GM23338 (cell line): ENCODE measurements around the gene IFI35. TPM values are rescaled to one million over a fixed set of nuclear protein-coding genes. Genes with fewer than 3 reads are reported as not detected.
A peak's percentile ranks its signal among the peaks of the same experiment; 100 is the strongest.

Source experiments
- ATAC-seq: fragments of 200-7000 bp; cut with Tn5 transposase; 3 replicates; pipeline ENCODE4 v1.9.1; 2020
- DNase-seq: peaks from one replicate; pipeline ENCODE4 v3.0.0-alpha.2; 2015; ENCODE audit warnings: low spot score
- H2AFZ ChIP-seq: fragments of 200-600 bp; sonication (generic); 2 replicates; pipeline ENCODE4 v1.8.0; 2016; ENCODE audit warnings: antibody characterized with exemption, mild to moderate bottlenecking, moderate library complexity
- H3F3A ChIP-seq: fragments of 200-600 bp; sonication (generic); replicated peaks from 2 replicates; pipeline ENCODE4 v1.8.0; 2017; ENCODE audit warnings: antibody characterized with exemption, mixed run types, low read depth
- H3K27ac ChIP-seq: fragments of 200-600 bp; sonication (generic); 2 replicates; pipeline ENCODE4 v1.6.1; 2016; ENCODE audit warnings: low read depth
- H3K27me3 ChIP-seq: fragments of 200-600 bp; sonication (generic); 2 replicates; pipeline ENCODE4 v1.8.0; 2016; ENCODE audit warnings: mild to moderate bottlenecking, mixed run types, moderate library complexity; ENCODE audit not compliant: insufficient read depth
- H3K36me3 ChIP-seq: fragments of 200-600 bp; sonication (generic); 2 replicates; pipeline ENCODE4 v1.8.0; 2016; ENCODE audit warnings: mild to moderate bottlenecking; ENCODE audit not compliant: insufficient read depth
- H3K4me1 ChIP-seq: fragments of 200-600 bp; sonication (generic); 2 replicates; pipeline ENCODE4 v1.8.0; 2016; ENCODE audit warnings: mild to moderate bottlenecking, moderate library complexity; ENCODE audit not compliant: insufficient read depth
- H3K4me2 ChIP-seq: fragments of 200-600 bp; sonication (generic); 2 replicates; pipeline ENCODE4 v1.7.1; 2017; ENCODE audit warnings: mixed run types
- H3K4me3 ChIP-seq: fragments of 200-600 bp; sonication (generic); 2 replicates; pipeline ENCODE4 v1.6.1; 2016; ENCODE audit warnings: mixed run types
- H3K79me2 ChIP-seq: fragments of 200-600 bp; sonication (generic); replicated peaks from 2 replicates; pipeline ENCODE4 v1.8.0; 2017; ENCODE audit warnings: mild to moderate bottlenecking; ENCODE audit not compliant: insufficient read depth
- H3K9me2 ChIP-seq: fragments of 200-600 bp; sonication (generic); 2 replicates; pipeline ENCODE4 v1.8.0; 2017; ENCODE audit not compliant: insufficient read depth
- H4K20me1 ChIP-seq: fragments of 200-600 bp; sonication (generic); replicated peaks from 2 replicates; pipeline ENCODE4 v1.8.0; 2017; ENCODE audit warnings: mild to moderate bottlenecking; ENCODE audit not compliant: insufficient read depth
- H3K27ac Mint-ChIP-seq: 2 replicates; pipeline ENCODE4 v1.8.0; 2020; ENCODE audit warnings: inconsistent platforms, mild to moderate bottlenecking, moderate library complexity, mixed read lengths
- H3K27me3 Mint-ChIP-seq: 3 replicates; pipeline ENCODE4 v1.8.0; 2022; ENCODE audit warnings: low read depth, mild to moderate bottlenecking, moderate library complexity, mixed read lengths, inconsistent platforms; ENCODE audit not compliant: insufficient read depth, poor library complexity
- H3K36me3 Mint-ChIP-seq: 3 replicates; pipeline ENCODE4 v1.8.0; 2021; ENCODE audit warnings: low read depth, mild to moderate bottlenecking, inconsistent platforms, moderate library complexity, mixed read lengths
- H3K4me1 Mint-ChIP-seq: 3 replicates; pipeline ENCODE4 v1.8.0; 2020; ENCODE audit warnings: mild to moderate bottlenecking, inconsistent platforms, mixed read lengths
- H3K4me3 Mint-ChIP-seq: 3 replicates; pipeline ENCODE4 v1.8.0; 2021; ENCODE audit warnings: moderate library complexity, mild to moderate bottlenecking, inconsistent platforms, mixed read lengths
- H3K9me3 Mint-ChIP-seq: 3 replicates; pipeline ENCODE4 v1.8.0; 2020; ENCODE audit warnings: moderate library complexity, mild to moderate bottlenecking, inconsistent platforms, mixed read lengths
- CREB1 ChIP-seq: fragments of 250-450 bp; sonication (Bioruptor Pico); IDR thresholded peaks from 2 replicates; pipeline ENCODE4 v1.5.0; 2020; ENCODE audit warnings: low read depth, mild to moderate bottlenecking, moderate library complexity
- CTCF ChIP-seq, 2 experiments: fragments of 200-600 bp in 1 of 2; sonication (generic) in 1 of 2; conservative IDR thresholded peaks; 2 replicates each; pipeline versions ENCODE4 v1.5.1 to v1.6.1; 2016 to 2017; ENCODE audit warnings: antibody characterized with exemption in 2 of 2, low read depth in 2 of 2, mild to moderate bottlenecking in 2 of 2, moderate library complexity in 1 of 2
- ETS1 ChIP-seq: IDR thresholded peaks from 2 replicates; pipeline ENCODE4 v1.6.1; 2016; ENCODE audit warnings: antibody characterized with exemption
- EZH2 ChIP-seq: fragments of 200-600 bp; sonication (generic); IDR thresholded peaks from one replicate; pipeline ENCODE4 v1.8.0; 2017; ENCODE audit warnings: antibody characterized with exemption, mild to moderate bottlenecking, low read depth; ENCODE audit not compliant: unreplicated experiment
- EZH2phosphoT487 ChIP-seq: fragments of 200-600 bp; sonication (generic); IDR thresholded peaks from one replicate; pipeline ENCODE4 v1.8.1; 2018; ENCODE audit warnings: antibody characterized with exemption; ENCODE audit not compliant: unreplicated experiment
- JUNB ChIP-seq: IDR thresholded peaks from one replicate; pipeline ENCODE4 v1.6.1; 2016; ENCODE audit warnings: antibody characterized with exemption; ENCODE audit not compliant: unreplicated experiment
- NANOG ChIP-seq: IDR thresholded peaks from 2 replicates; pipeline ENCODE4 v1.6.1; 2016; ENCODE audit warnings: antibody characterized with exemption, borderline replicate concordance
- POLR2AphosphoS5 ChIP-seq: IDR thresholded peaks from 2 replicates; pipeline ENCODE4 v1.6.1; 2016; ENCODE audit warnings: antibody characterized with exemption, low read depth
- REST ChIP-seq: IDR thresholded peaks from one replicate; pipeline ENCODE4 v1.6.1; 2018; ENCODE audit warnings: antibody characterized with exemption; ENCODE audit not compliant: unreplicated experiment
- STAT1 ChIP-seq: IDR thresholded peaks from one replicate; pipeline ENCODE4 v1.6.1; 2016; ENCODE audit warnings: antibody characterized with exemption; ENCODE audit not compliant: unreplicated experiment
- ZNF462 ChIP-seq: fragments of 250-450 bp; sonication (Bioruptor Pico); IDR thresholded peaks from 2 replicates; pipeline ENCODE4 v1.5.0; 2020; ENCODE audit warnings: mild to moderate bottlenecking, moderate library complexity
- polyA plus RNA-seq: library from polyadenylated mRNA; unstranded; fragments of >200 nt; fragmentation: Nextera tagmentation; extraction: Ambion mirVana; gene quantifications from 2 replicates; pipeline ENCODE4 v1.2.1, GENCODE V29; 2016
- total RNA-seq: library from RNA; depleted of rRNA; stranded (reverse); fragments of >200 nt; shearing (Covaris generic); gene quantifications from 2 replicates; pipeline ENCODE4 v1.2.3, GENCODE V29; 2014

Gene IFI35
- total and polyA plus RNA-seq, 2 experiments from 2014 or later: 1.8 to 2.3 TPM

- H3K4me1 ChIP-seq: peaks cover 28% of the 10 kb centered on the region
Observed at GRCh38 chr17:43018932-43019331, 12.3 kb downstream of the IFI35 start.

More at GRCh38 chr17:43018932-43019331, 12.3 kb downstream of the IFI35 start:
- H3K27ac Mint-ChIP-seq: no peak overlapping the region
- H3K36me3 Mint-ChIP-seq: peaks cover 53% of the 10 kb centered on the region
- peaks cover 8% of the 10 kb centered on the region for H3K27me3 Mint-ChIP-seq
- no peaks in the 10 kb centered on the region for H3K9me2 ChIP-seq
- peak overlapping the region; percentile 23; the same call in 1 of the 3 replicates for H3K4me3 Mint-ChIP-seq
- ATAC-seq: no peak
- H4K20me1 ChIP-seq: peaks cover 10% of the 10 kb centered on the region
- H2AFZ ChIP-seq: no peak overlapping the region
- TF ChIP-seq ZNF462 (no peak), NANOG (no peak), EZH2phosphoT487 (no peak), ETS1 (no peak), REST (no peak), CREB1 (CRISPR knock-in tag) (no peak), JUNB (no peak), POLR2AphosphoS5 (no peak), STAT1 (no peak), CTCF (conservative IDR thresholded peaks at IDR 0.05; ENCODE audit: low read depth in 2 of 2) (no peak), EZH2 (no peak)
- no peak overlapping the region for H3K27ac ChIP-seq
- H3K4me2 ChIP-seq: no peak overlapping the region
- peaks cover 9% of the 10 kb centered on the region; the same call in 1 of the 2 replicates for H3K36me3 ChIP-seq
- peaks cover 12% of the 10 kb centered on the region; the same call in 1 of the 2 replicates for H3F3A ChIP-seq
- no peak overlapping the region for H3K4me3 ChIP-seq
- DNase-seq: no peak
- H3K27me3 ChIP-seq: no peaks in the 10 kb centered on the region
- H3K4me1 Mint-ChIP-seq: peaks cover 47% of the 10 kb centered on the region
- peaks cover 34% of the 10 kb centered on the region for H3K79me2 ChIP-seq
- no peaks in the 10 kb centered on the region for H3K9me3 Mint-ChIP-seq
